ENCODE data around the gene SBDS.
"Not testable (repeated sequence)": the region's sequence is repeated elsewhere in the genome, so short reads cannot be mapped to it uniquely, and the experiment has no call there.

The SBDS gene

GRCh38 chr7:66994691-66995049, 716 bp downstream of the SBDS start:
- not testable (repeated sequence) for H3K9me2 ChIP-seq (replicated peaks; ENCODE audit: control insufficient read depth, low read length); H3K9me3 ChIP-seq (ENCODE audit: control insufficient read depth, insufficient read depth, low read length); H3K27me3 ChIP-seq (ENCODE audit: control insufficient read depth, low read length); H3F3A ChIP-seq (ENCODE audit: control insufficient read depth, insufficient read depth); H4K20me1 ChIP-seq (ENCODE audit: control insufficient read depth, insufficient read depth, low read depth, low read length)
- Histone ChIP-seq H3K79me2 (ENCODE audit: control insufficient read depth, low read length) (peaks cover 51% of the 10 kb centered on the region), H3K4me2 (ENCODE audit: low read length) (peak overlapping the region; percentile 72), H3K27ac (ENCODE audit: low read depth, low read length) (peak overlapping the region; percentile 52), H3K36me3 (ENCODE audit: control insufficient read depth, low read length) (peaks cover 36% of the 10 kb centered on the region), H3K4me1 (ENCODE audit: control insufficient read depth, low read length) (peaks cover 22% of the 10 kb centered on the region), H3K4me3 (ENCODE audit: low read length) (peak overlapping the region; percentile 86)

DNA sequence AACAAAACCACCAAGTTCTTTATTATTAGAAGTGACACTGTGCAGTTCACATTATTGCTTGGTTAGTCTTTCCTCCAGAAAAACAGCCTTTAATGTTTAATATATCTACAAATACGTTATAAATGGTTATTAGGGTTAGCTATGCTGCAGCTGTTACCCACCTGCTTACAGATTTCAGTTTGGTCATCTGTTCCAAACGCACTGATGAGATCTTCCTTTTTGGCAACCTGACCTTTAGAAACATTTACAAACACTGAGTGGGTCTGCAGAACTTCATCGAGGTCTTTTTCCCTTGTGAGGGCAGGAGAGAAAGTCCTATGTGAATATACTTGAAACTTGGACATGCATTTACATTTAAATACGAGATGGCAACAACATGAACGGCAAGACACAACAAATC, 1.3 kb downstream of the SBDS start:
- Histone ChIP-seq H3K4me2 (ENCODE audit: low read length) (peak overlapping the region; percentile 72), H3K79me2 (ENCODE audit: control insufficient read depth, low read length) (peaks cover 50% of the 10 kb centered on the region), H3K4me3 (ENCODE audit: low read length) (peak overlapping the region; percentile 86), H3K36me3 (ENCODE audit: control insufficient read depth, low read length) (peaks cover 35% of the 10 kb centered on the region), H3K4me1 (ENCODE audit: control insufficient read depth, low read length) (peaks cover 22% of the 10 kb centered on the region)
- H4K20me1 ChIP-seq (ENCODE audit: control insufficient read depth, insufficient read depth, low read depth, low read length); H3K9me2 ChIP-seq (replicated peaks; ENCODE audit: control insufficient read depth, low read length); H3F3A ChIP-seq (ENCODE audit: control insufficient read depth, insufficient read depth); H3K27me3 ChIP-seq (ENCODE audit: control insufficient read depth, low read length); H3K27ac ChIP-seq (ENCODE audit: low read depth, low read length); H3K9me3 ChIP-seq (ENCODE audit: control insufficient read depth, insufficient read depth, low read length): not testable (repeated sequence)

GRCh38 chr7:66989552-66989951, 5.8 kb downstream of the SBDS start:
- not testable (repeated sequence) for H3K9me2 ChIP-seq (replicated peaks; ENCODE audit: control insufficient read depth, low read length); H3K4me2 ChIP-seq (ENCODE audit: low read length); H3K9me3 ChIP-seq (ENCODE audit: control insufficient read depth, insufficient read depth, low read length); H3K27ac ChIP-seq (ENCODE audit: low read depth, low read length); H4K20me1 ChIP-seq (ENCODE audit: control insufficient read depth, insufficient read depth, low read depth, low read length); H3K4me3 ChIP-seq (ENCODE audit: low read length); H3K27me3 ChIP-seq (ENCODE audit: control insufficient read depth, low read length)
- H3K4me1 ChIP-seq (ENCODE audit: control insufficient read depth, low read length): peaks cover 16% of the 10 kb centered on the region
- peaks cover 45% of the 10 kb centered on the region for H3K36me3 ChIP-seq (ENCODE audit: control insufficient read depth, low read length)
- H3K79me2 ChIP-seq (ENCODE audit: control insufficient read depth, low read length): peaks cover 23% of the 10 kb centered on the region
- peaks cover 11% of the 10 kb centered on the region; the same call in 1 of the 2 replicates for H3F3A ChIP-seq (ENCODE audit: control insufficient read depth, insufficient read depth)

- H3K27me3 ChIP-seq (ENCODE audit: control insufficient read depth, low read length); H3K36me3 ChIP-seq (ENCODE audit: control insufficient read depth, low read length); H4K20me1 ChIP-seq (ENCODE audit: control insufficient read depth, insufficient read depth, low read depth, low read length); H3F3A ChIP-seq (ENCODE audit: control insufficient read depth, insufficient read depth); H3K4me3 ChIP-seq (ENCODE audit: low read length); H3K79me2 ChIP-seq (ENCODE audit: control insufficient read depth, low read length); H3K9me2 ChIP-seq (replicated peaks; ENCODE audit: control insufficient read depth, low read length): not testable (repeated sequence)
- Histone ChIP-seq H3K9me3 (ENCODE audit: control insufficient read depth, insufficient read depth, low read length) (peaks cover 24% of the 10 kb centered on the region), H3K27ac (ENCODE audit: low read depth, low read length) (peak overlapping the region; percentile 64), H3K4me1 (ENCODE audit: control insufficient read depth, low read length) (peaks cover 11% of the 10 kb centered on the region), H3K4me2 (ENCODE audit: low read length) (peak overlapping the region; percentile 21; the same call in 1 of the 2 replicates)
Observed at GRCh38 chr7:66980336-66980735, 15.1 kb downstream of the SBDS start.

- Histone ChIP-seq H3K4me1 (ENCODE audit: control insufficient read depth, low read length) (peaks cover 14% of the 10 kb centered on the region), H3K9me3 (ENCODE audit: control insufficient read depth, insufficient read depth, low read length) (peaks cover 24% of the 10 kb centered on the region)
- H3K9me2 ChIP-seq (replicated peaks; ENCODE audit: control insufficient read depth, low read length); H3K36me3 ChIP-seq (ENCODE audit: control insufficient read depth, low read length); H3K4me3 ChIP-seq (ENCODE audit: low read length); H3K4me2 ChIP-seq (ENCODE audit: low read length); H3K27me3 ChIP-seq (ENCODE audit: control insufficient read depth, low read length); H3K79me2 ChIP-seq (ENCODE audit: control insufficient read depth, low read length); H3K27ac ChIP-seq (ENCODE audit: low read depth, low read length); H4K20me1 ChIP-seq (ENCODE audit: control insufficient read depth, insufficient read depth, low read depth, low read length); H3F3A ChIP-seq (ENCODE audit: control insufficient read depth, insufficient read depth): not testable (repeated sequence)
Observed at GRCh38 chr7:66979013-66979412, 16.4 kb downstream of the SBDS start.

- not testable (repeated sequence) for H3K9me2 ChIP-seq (replicated peaks; ENCODE audit: control insufficient read depth, low read length); H3K27ac ChIP-seq (ENCODE audit: low read depth, low read length); H3K4me2 ChIP-seq (ENCODE audit: low read length); H3K36me3 ChIP-seq (ENCODE audit: control insufficient read depth, low read length); H3K27me3 ChIP-seq (ENCODE audit: control insufficient read depth, low read length); H3F3A ChIP-seq (ENCODE audit: control insufficient read depth, insufficient read depth); H4K20me1 ChIP-seq (ENCODE audit: control insufficient read depth, insufficient read depth, low read depth, low read length); H3K79me2 ChIP-seq (ENCODE audit: control insufficient read depth, low read length); H3K4me3 ChIP-seq (ENCODE audit: low read length)
- H3K9me3 ChIP-seq (ENCODE audit: control insufficient read depth, insufficient read depth, low read length): peaks cover 24% of the 10 kb centered on the region
- peaks cover 14% of the 10 kb centered on the region for H3K4me1 ChIP-seq (ENCODE audit: control insufficient read depth, low read length)
Observed at GRCh38 chr7:66978312-66978711, 17.1 kb downstream of the SBDS start.
